ENCODE data around the gene FANCE. TPM values are rescaled to one million over a fixed set of nuclear protein-coding genes. Genes with fewer than 3 reads are reported as not detected.

The FANCE gene
- total and polyA plus RNA-seq, 9 of the 15 experiments (the other 6 are each of a cell fraction or from before 2014, with no cell fraction given), result 5.7 to 30.2 (median 17.0) TPM

GRCh38 chr6:35500782-35501181 is 48.6 kb downstream of the FANCE start (continued):
- no peak for TF ChIP-seq KAT7 (CRISPR knock-in tag; IDR thresholded peaks at IDR 0.05; ENCODE audit: borderline replicate concordance)
- peak; percentile 83 for TF ChIP-seq JUND (IDR thresholded peaks at IDR 0.05; ENCODE audit: borderline replicate concordance, low read depth, low read length)
- peak; percentile 76; the same call in 1 of the 3 replicates for TF ChIP-seq JUND (tag; IDR thresholded peaks at IDR 0.05; ENCODE audit: borderline replicate concordance, low read depth, low read length)
- TF ChIP-seq, protein P1, sequence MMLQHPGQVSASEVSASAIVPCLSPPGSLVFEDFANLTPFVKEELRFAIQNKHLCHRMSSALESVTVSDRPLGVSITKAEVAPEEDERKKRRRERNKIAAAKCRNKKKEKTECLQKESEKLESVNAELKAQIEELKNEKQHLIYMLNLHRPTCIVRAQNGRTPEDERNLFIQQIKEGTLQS (IDR thresholded peaks at IDR 0.05), result peak; percentile 86
- TF ChIP-seq, protein P1 (CRISPR knock-in tag; conservative IDR thresholded peaks at IDR 0.05), result no peak

DNA sequence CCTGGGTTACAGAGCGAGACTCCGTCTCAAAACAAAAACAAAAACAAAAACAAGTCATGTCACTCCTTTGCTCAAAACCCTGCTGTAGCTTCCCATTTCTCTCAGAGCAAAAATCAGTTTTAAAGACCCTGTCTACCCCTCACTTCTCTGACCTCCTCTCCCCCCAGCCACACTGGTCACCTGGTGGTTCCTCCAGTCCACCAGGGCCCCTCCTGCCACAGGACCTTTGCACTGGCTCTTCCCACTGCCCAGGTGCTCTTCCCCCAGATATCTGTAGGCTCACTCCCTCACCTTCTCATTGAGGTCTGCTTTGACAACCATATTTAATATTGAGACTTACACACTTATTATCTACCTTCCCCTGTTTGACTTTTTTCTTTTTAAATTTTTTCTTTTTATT is 49.6 kb downstream of the FANCE start:
- no peaks in the 10 kb centered on the region for H3K9me1 ChIP-seq (ENCODE audit: control insufficient read depth, insufficient read depth, low read length)
- peaks cover 14% of the 10 kb centered on the region for H3K79me2 ChIP-seq (ENCODE audit: control insufficient read depth, insufficient read depth, low read length)
- CTCF ChIA-PET (ENCODE audit: low intra/inter-chr PET ratio), result no interaction called here
- H3K9me3 ChIP-seq (replicated peaks; ENCODE audit: control insufficient read depth, insufficient read depth, low read depth, low read length), result no peaks in the 10 kb centered on the region
- no peak overlapping the region for H2AFZ ChIP-seq (ENCODE audit: low read depth, low read length)
- BruUV-seq (replicated peaks), result no TSS peak
- H3K27me3 ChIP-seq (ENCODE audit: control insufficient read depth in 2 of 2, insufficient read depth in 2 of 2, low read length in 2 of 2), result peaks cover 21 to 27% of the 10 kb centered on the region in 2 experiments; a peak in 4 of 5 replicates
- no peaks in the 10 kb centered on the region for H3K36me3 ChIP-seq (ENCODE audit: control insufficient read depth, insufficient read depth, low read length)
- no peak overlapping the region for H3K4me2 ChIP-seq (ENCODE audit: insufficient read depth, low read length)
- H3K4me1 ChIP-seq (replicated peaks in 1 of 2; ENCODE audit: control insufficient read depth in 2 of 2, insufficient read depth in 2 of 2, low read length in 2 of 2), result peaks cover 22 to 34% of the 10 kb centered on the region in 2 experiments; a peak in 4 of 5 replicates
- intact Hi-C loops (cut with micrococcal nuclease) (no loop called here), in situ Hi-C loops (cut with MboI) (no loop called here)
- no peaks in the 10 kb centered on the region for H4K20me1 ChIP-seq (replicated peaks; ENCODE audit: control insufficient read depth, insufficient read depth, low read length)
- DNase-seq (ENCODE audit: extremely low read depth in 1 of 4, low spot score in 3 of 4) (no peak), ATAC-seq (no peak), FAIRE-seq (no peak)
- H3K9ac ChIP-seq (ENCODE audit: insufficient read depth in 1 of 2, low read depth in 2 of 2, low read length in 2 of 2), result no peak overlapping the region
- no peak overlapping the region for H3K27ac ChIP-seq (ENCODE audit: extremely low read depth, low read depth, low read length)
- no peak overlapping the region for H3K4me3 ChIP-seq
- TF ChIP-seq, protein P2, sequence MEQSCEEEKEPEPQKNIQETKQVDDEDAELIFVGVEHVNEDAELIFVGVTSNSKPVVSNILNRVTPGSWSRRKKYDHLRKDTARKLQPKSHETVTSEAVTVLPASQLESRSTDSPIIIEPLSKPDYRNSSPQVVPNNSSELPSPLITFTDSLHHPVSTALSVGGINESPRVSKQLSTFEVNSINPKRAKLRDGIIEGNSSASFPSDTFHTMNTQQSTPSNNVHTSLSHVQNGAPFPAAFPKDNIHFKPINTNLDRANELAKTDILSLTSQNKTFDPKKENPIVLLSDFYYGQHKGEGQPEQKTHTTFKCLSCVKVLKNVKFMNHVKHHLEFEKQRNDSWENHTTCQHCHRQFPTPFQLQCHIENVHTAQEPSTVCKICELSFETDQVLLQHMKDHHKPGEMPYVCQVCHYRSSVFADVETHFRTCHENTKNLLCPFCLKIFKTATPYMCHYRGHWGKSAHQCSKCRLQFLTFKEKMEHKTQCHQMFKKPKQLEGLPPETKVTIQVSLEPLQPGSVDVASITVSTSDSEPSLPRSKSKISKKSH (CRISPR knock-in tag; IDR thresholded peaks at IDR 0.05), result no peak
- TF ChIP-seq KDM1A (IDR thresholded peaks at IDR 0.05) (0 out of 4 replicates have a peak, but pooled peaks of 1 of the 2 experiments have one; percentile 48), RBM25 (IDR thresholded peaks at IDR 0.05; ENCODE audit: low read depth, low read length, severe bottlenecking) (peak; percentile 70), ZFP91 (CRISPR knock-in tag; IDR thresholded peaks at IDR 0.05) (no peak), ZBED1 (IDR thresholded peaks at IDR 0.05) (no peak), BCOR (IDR thresholded peaks at IDR 0.05) (peak; percentile 92), SMARCA5 (IDR thresholded peaks at IDR 0.05) (0 out of 2 replicates have a peak, but pooled peaks have one; percentile 20)
- 60% methylated on average over 2 of the region's 2 CpGs for WGBS (ENCODE audit: insufficient coverage, low coverage, missing lambda C conversion rate)
- POLR2A ChIA-PET, result interaction anchor here (1.5 kb wide), 1 partner anchor 13 kb away, joined by 6 read pairs; no protein-coding TSS in a partner anchor
